ENCODE data around the gene LTBP3. TPM values are rescaled to one million over a fixed set of nuclear protein-coding genes. Genes with fewer than 3 reads are reported as not detected.

The LTBP3 gene
- polyA plus RNA-seq: 10 to 100 TPM in 3 of 4 donors, 1 to 10 TPM in 1; 6.5 to 77.6 (median 21.3) TPM
- long read RNA-seq, donor 1, partial matches to known transcripts: 86 of 96 reads
- long read RNA-seq, donor 1, other reads (novel, unspliced or antisense): 9 of 96 reads
- long read RNA-seq, donor 2, partial matches to known transcripts: 0 of 1 reads
- long read RNA-seq, donor 2, other reads (novel, unspliced or antisense): 0 of 1 reads
- long read RNA-seq, donor 3, partial matches to known transcripts: 42 of 52 reads
- long read RNA-seq, donor 3, other reads (novel, unspliced or antisense): 0 of 52 reads
- long read RNA-seq, donor 4: 0 reads
- long read RNA-seq, donor 5, partial matches to known transcripts: 0 of 2 reads
- long read RNA-seq, donor 5, other reads (novel, unspliced or antisense): 0 of 2 reads
- long read RNA-seq, donor 6, partial matches to known transcripts: 36 of 47 reads
- long read RNA-seq, donor 6, other reads (novel, unspliced or antisense): 5 of 47 reads
- long read RNA-seq, donor 7: 0 reads
- long read RNA-seq, donor 8: 0 reads
- long read RNA-seq, donor 9, partial matches to known transcripts: 5 of 5 reads
- long read RNA-seq, donor 9, other reads (novel, unspliced or antisense): 0 of 5 reads
- long read RNA-seq, donor 10, partial matches to known transcripts: 40 of 46 reads
- long read RNA-seq, donor 10, other reads (novel, unspliced or antisense): 0 of 46 reads

- H3K9me3 ChIP-seq (ENCODE audit: control insufficient read depth in 2 of 2, insufficient read depth in 1 of 2, low read depth in 1 of 2, low read length in 1 of 2): no peaks in the 10 kb centered on the region
- peak; percentile 61 to 81 for DNase-seq
- FAIRE-seq: no peak
- H3K4me3 ChIP-seq (ENCODE audit: low read depth in 1 of 3, low read length in 3 of 3): peak within 1 kb of the TSS; percentile 51 to 55 (median 52)
- WGBS, 3 donors: 1% methylated on average over 40 to 79 of the region's 79 CpGs
- H3K36me3 ChIP-seq (ENCODE audit: control insufficient read depth in 3 of 3, insufficient read depth in 2 of 3, low read depth in 1 of 3, low read length in 3 of 3): peaks cover 0 to 20% (median 0%) of the 10 kb centered on the region in 3 donors
- peaks cover 0 to 63% (median 0%) of the 10 kb centered on the region in 3 donors for H3K4me1 ChIP-seq (ENCODE audit: control insufficient read depth in 3 of 3, insufficient read depth in 2 of 3, low read depth in 1 of 3, low read length in 2 of 3)
- H3K27me3 ChIP-seq (ENCODE audit: control insufficient read depth in 3 of 3, insufficient read depth in 3 of 3, low read length in 3 of 3): no peaks in the 10 kb centered on the region
- H3K27ac ChIP-seq (ENCODE audit: low read depth in 1 of 3, low read length in 2 of 3): peak within 1 kb of the TSS; percentile 58 to 92 (median 91)
These were observed at the start of gene LTBP3 for GRCh38 chr11:65558002-65558929. LTBP3 (minus strand) TSS chr11:65558359; CDS start chr11:65557959, 400 bp downstream.

GRCh38 chr11:65606876-65607613, 48.9 kb upstream of the LTBP3 start:
- H3K36me3 ChIP-seq (ENCODE audit: control insufficient read depth in 3 of 3, insufficient read depth in 2 of 3, low read depth in 1 of 3, low read length in 3 of 3): peaks cover 23 to 96% (median 30%) of the 10 kb centered on the region in 3 donors
- H3K27ac ChIP-seq (ENCODE audit: low read depth in 1 of 3, low read length in 2 of 3): peak overlapping the region in 2 of 3 donors; percentile 9 to 78
- H3K27me3 ChIP-seq (ENCODE audit: control insufficient read depth in 3 of 3, insufficient read depth in 3 of 3, low read length in 3 of 3): no peaks in the 10 kb centered on the region
- WGBS, 3 donors: 55 to 81% (median 70%) methylated on average over 67 of the region's 67 CpGs
- peaks cover 0 to 36% (median 6%) of the 10 kb centered on the region in 3 donors for H3K4me1 ChIP-seq (ENCODE audit: control insufficient read depth in 3 of 3, insufficient read depth in 2 of 3, low read depth in 1 of 3, low read length in 2 of 3)
- H3K9me3 ChIP-seq (ENCODE audit: control insufficient read depth in 2 of 2, insufficient read depth in 1 of 2, low read depth in 1 of 2, low read length in 1 of 2): no peaks in the 10 kb centered on the region
- DNase-seq (peak; percentile 70 to 91), FAIRE-seq (no peak)
- no peak overlapping the region for H3K4me3 ChIP-seq (ENCODE audit: low read depth in 1 of 3, low read length in 3 of 3)

- 92 to 100% (median 94%) methylated on average over 1 of the region's 1 CpG for WGBS, 3 donors
- Histone ChIP-seq H3K27ac (ENCODE audit: low read depth in 1 of 3, low read length in 2 of 3) (no peak overlapping the region), H3K27me3 (ENCODE audit: control insufficient read depth in 3 of 3, insufficient read depth in 3 of 3, low read length in 3 of 3) (no peaks in the 10 kb centered on the region), H3K4me1 (ENCODE audit: control insufficient read depth in 3 of 3, insufficient read depth in 2 of 3, low read depth in 1 of 3, low read length in 2 of 3) (peaks cover 0 to 13% (median 0%) of the 10 kb centered on the region in 3 donors), H3K36me3 (ENCODE audit: control insufficient read depth in 3 of 3, insufficient read depth in 2 of 3, low read depth in 1 of 3, low read length in 3 of 3) (peaks cover 23 to 92% (median 30%) of the 10 kb centered on the region in 3 donors), H3K9me3 (ENCODE audit: control insufficient read depth in 2 of 2, insufficient read depth in 1 of 2, low read depth in 1 of 2, low read length in 1 of 2) (no peaks in the 10 kb centered on the region), H3K4me3 (ENCODE audit: low read depth in 1 of 3, low read length in 3 of 3) (no peak overlapping the region)
- no peak for FAIRE-seq
- no peak for DNase-seq
These were observed 46.1 kb upstream of the LTBP3 start for GRCh38 chr11:65604258-65604657.

GRCh38 chr11:65599955-65600246, 41.7 kb upstream of the LTBP3 start:
- H3K9me3 ChIP-seq (ENCODE audit: control insufficient read depth in 2 of 2, insufficient read depth in 1 of 2, low read depth in 1 of 2, low read length in 1 of 2): no peaks in the 10 kb centered on the region
- WGBS, 3 donors: 95 to 98% (median 95%) methylated on average over 6 of the region's 6 CpGs
- H3K27ac ChIP-seq (ENCODE audit: low read depth in 1 of 3, low read length in 2 of 3): no peak overlapping the region
- no peak overlapping the region for H3K4me3 ChIP-seq (ENCODE audit: low read depth in 1 of 3, low read length in 3 of 3)
- H3K36me3 ChIP-seq (ENCODE audit: control insufficient read depth in 3 of 3, insufficient read depth in 2 of 3, low read depth in 1 of 3, low read length in 3 of 3): peaks cover 10 to 83% (median 11%) of the 10 kb centered on the region in 3 donors
- H3K27me3 ChIP-seq (ENCODE audit: control insufficient read depth in 3 of 3, insufficient read depth in 3 of 3, low read length in 3 of 3): no peaks in the 10 kb centered on the region
- FAIRE-seq: no peak
- H3K4me1 ChIP-seq (ENCODE audit: control insufficient read depth in 3 of 3, insufficient read depth in 2 of 3, low read depth in 1 of 3, low read length in 2 of 3): peaks cover 0 to 2% (median 0%) of the 10 kb centered on the region in 3 donors
- no peak for DNase-seq

GRCh38 chr11:65599216-65599954, 41.2 kb upstream of the LTBP3 start:
- FAIRE-seq (no peak), DNase-seq (no peak)
- no peak overlapping the region for H3K27ac ChIP-seq (ENCODE audit: low read depth in 1 of 3, low read length in 2 of 3)
- no peaks in the 10 kb centered on the region for H3K27me3 ChIP-seq (ENCODE audit: control insufficient read depth in 3 of 3, insufficient read depth in 3 of 3, low read length in 3 of 3)
- no peaks in the 10 kb centered on the region for H3K9me3 ChIP-seq (ENCODE audit: control insufficient read depth in 2 of 2, insufficient read depth in 1 of 2, low read depth in 1 of 2, low read length in 1 of 2)
- H3K4me1 ChIP-seq (ENCODE audit: control insufficient read depth in 3 of 3, insufficient read depth in 2 of 3, low read depth in 1 of 3, low read length in 2 of 3): peaks cover 0 to 2% (median 0%) of the 10 kb centered on the region in 3 donors
- no peak overlapping the region for H3K4me3 ChIP-seq (ENCODE audit: low read depth in 1 of 3, low read length in 3 of 3)
- H3K36me3 ChIP-seq (ENCODE audit: control insufficient read depth in 3 of 3, insufficient read depth in 2 of 3, low read depth in 1 of 3, low read length in 3 of 3): peaks cover 5 to 79% (median 8%) of the 10 kb centered on the region in 3 donors
- WGBS, 3 donors: 89 to 93% (median 92%) methylated on average over 35 to 49 of the region's 49 CpGs

GRCh38 chr11:65598258-65598699, 40.1 kb upstream of the LTBP3 start:
- H3K36me3 ChIP-seq (ENCODE audit: control insufficient read depth in 3 of 3, insufficient read depth in 2 of 3, low read depth in 1 of 3, low read length in 3 of 3): peaks cover 1 to 76% (median 7%) of the 10 kb centered on the region in 3 donors
- peaks cover 0 to 2% (median 0%) of the 10 kb centered on the region in 3 donors for H3K4me1 ChIP-seq (ENCODE audit: control insufficient read depth in 3 of 3, insufficient read depth in 2 of 3, low read depth in 1 of 3, low read length in 2 of 3)
- WGBS, 3 donors: 86 to 91% (median 89%) methylated on average over 16 of the region's 16 CpGs
- no peak overlapping the region for H3K4me3 ChIP-seq (ENCODE audit: low read depth in 1 of 3, low read length in 3 of 3)
- H3K27me3 ChIP-seq (ENCODE audit: control insufficient read depth in 3 of 3, insufficient read depth in 3 of 3, low read length in 3 of 3): peaks cover 0 to 5% (median 0%) of the 10 kb centered on the region in 3 donors
- DNase-seq (no peak), FAIRE-seq (no peak)
- H3K27ac ChIP-seq (ENCODE audit: low read depth in 1 of 3, low read length in 2 of 3): no peak overlapping the region
- H3K9me3 ChIP-seq (ENCODE audit: control insufficient read depth in 2 of 2, insufficient read depth in 1 of 2, low read depth in 1 of 2, low read length in 1 of 2): no peaks in the 10 kb centered on the region

GRCh38 chr11:65596520-65596919, 38.4 kb upstream of the LTBP3 start:
- Histone ChIP-seq H3K9me3 (ENCODE audit: control insufficient read depth in 2 of 2, insufficient read depth in 1 of 2, low read depth in 1 of 2, low read length in 1 of 2) (no peaks in the 10 kb centered on the region), H3K4me1 (ENCODE audit: control insufficient read depth in 3 of 3, insufficient read depth in 2 of 3, low read depth in 1 of 3, low read length in 2 of 3) (peaks cover 0 to 13% (median 2%) of the 10 kb centered on the region in 3 donors), H3K27ac (ENCODE audit: low read depth in 1 of 3, low read length in 2 of 3) (no peak overlapping the region), H3K4me3 (ENCODE audit: low read depth in 1 of 3, low read length in 3 of 3) (no peak overlapping the region), H3K36me3 (ENCODE audit: control insufficient read depth in 3 of 3, insufficient read depth in 2 of 3, low read depth in 1 of 3, low read length in 3 of 3) (peaks cover 0 to 73% (median 8%) of the 10 kb centered on the region in 3 donors), H3K27me3 (ENCODE audit: control insufficient read depth in 3 of 3, insufficient read depth in 3 of 3, low read length in 3 of 3) (peaks cover 0 to 13% (median 0%) of the 10 kb centered on the region in 3 donors)
- FAIRE-seq: no peak
- DNase-seq: no peak
- 76 to 83% (median 81%) methylated on average over 6 of the region's 6 CpGs for WGBS, 3 donors

All from small intestine (tissue), 16 donors.